HG03045 (cell line): ENCODE measurements around the gene GRIK5.

Experiments
- ATAC-seq: cut with Tn5 transposase; IDR thresholded peaks from one replicate; pipeline ENCODE4 v1.9.1; 2021; ENCODE audit warnings: mild to moderate bottlenecking, moderate library complexity; ENCODE audit not compliant: unreplicated experiment

Gene GRIK5

GRCh38 chr19:42095142-42095813 lies 25.3 kb upstream of the GRIK5 start:
- ATAC-seq: no peak

DNA sequence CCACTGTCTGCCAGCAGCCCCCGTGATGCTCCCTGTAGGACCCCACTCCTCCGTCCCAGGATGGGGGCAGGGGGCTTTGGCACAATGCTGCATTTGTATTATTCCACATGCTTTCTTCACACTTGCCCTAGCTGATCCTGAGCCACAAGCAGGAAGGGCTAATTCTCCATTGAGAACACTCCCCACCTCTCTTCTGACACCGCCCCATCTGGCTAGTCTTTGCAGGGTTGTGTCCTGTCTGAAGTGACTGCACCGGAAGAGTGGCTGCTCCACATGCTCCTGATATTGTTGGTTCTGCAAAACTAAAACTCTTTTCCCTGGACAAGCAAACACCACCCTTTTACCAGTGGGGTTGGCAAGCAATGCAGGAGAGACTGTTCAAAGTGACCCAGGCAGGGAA lies 23.9 kb upstream of the GRIK5 start:
- no peak for ATAC-seq

DNA sequence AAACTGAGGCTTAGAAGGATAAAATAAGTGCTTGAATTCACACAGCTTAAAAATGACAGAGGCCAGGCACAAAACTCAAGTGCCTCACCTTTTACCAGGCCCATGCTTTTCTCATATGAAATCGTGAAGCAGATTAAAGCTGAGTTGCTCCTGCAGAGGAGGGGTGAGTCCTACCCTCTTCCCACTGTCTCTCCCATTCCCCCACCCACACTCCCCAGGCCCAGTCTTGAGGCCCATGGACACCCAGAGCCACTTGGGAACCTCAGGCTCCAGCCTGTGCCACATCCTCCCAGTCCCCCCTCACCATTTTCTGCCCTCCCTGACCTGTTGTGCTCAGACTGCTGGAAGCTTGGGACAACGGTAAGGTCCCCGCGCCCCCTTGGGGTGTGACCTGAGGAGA lies 23.5 kb upstream of the GRIK5 start:
- no peak for ATAC-seq

GRCh38 chr19:42092350-42092749 lies 22.3 kb upstream of the GRIK5 start:
- no peak for ATAC-seq

DNA sequence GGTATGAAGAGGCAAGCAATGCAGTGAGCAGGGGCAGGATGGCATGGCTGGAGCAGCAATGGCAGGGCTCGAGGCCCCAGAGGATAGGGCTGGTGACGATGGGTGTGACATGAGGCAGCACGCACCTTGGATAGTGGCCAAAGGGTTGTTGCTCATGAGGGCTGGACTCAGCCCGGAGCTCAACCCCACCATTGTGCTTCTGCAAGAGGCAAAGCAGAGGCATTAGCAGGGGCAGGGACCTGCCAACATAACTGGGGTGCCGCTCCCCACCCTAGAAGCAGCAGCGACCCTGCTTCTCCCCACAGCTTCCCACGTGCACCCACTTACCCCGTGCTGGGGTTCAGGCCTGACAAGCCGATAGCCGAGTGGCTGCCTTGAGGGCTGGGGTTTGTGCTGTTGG lies 21.7 kb upstream of the GRIK5 start:
- ATAC-seq: no peak

GRCh38 chr19:42091300-42091699 lies 21.3 kb upstream of the GRIK5 start:
- no peak for ATAC-seq

- no peak for ATAC-seq
Observed at GRCh38 chr19:42090672-42091071, 20.7 kb upstream of the GRIK5 start.

- no peak for ATAC-seq
Observed at GRCh38 chr19:42089772-42090171, 19.8 kb upstream of the GRIK5 start.

GRCh38 chr19:42089191-42089750 lies 19.3 kb upstream of the GRIK5 start:
- ATAC-seq: no peak

- no peak for ATAC-seq
Observed at GRCh38 chr19:42088471-42089190, 18.6 kb upstream of the GRIK5 start.

GRCh38 chr19:42086770-42087550 lies 17.0 kb upstream of the GRIK5 start:
- ATAC-seq: no peak

DNA sequence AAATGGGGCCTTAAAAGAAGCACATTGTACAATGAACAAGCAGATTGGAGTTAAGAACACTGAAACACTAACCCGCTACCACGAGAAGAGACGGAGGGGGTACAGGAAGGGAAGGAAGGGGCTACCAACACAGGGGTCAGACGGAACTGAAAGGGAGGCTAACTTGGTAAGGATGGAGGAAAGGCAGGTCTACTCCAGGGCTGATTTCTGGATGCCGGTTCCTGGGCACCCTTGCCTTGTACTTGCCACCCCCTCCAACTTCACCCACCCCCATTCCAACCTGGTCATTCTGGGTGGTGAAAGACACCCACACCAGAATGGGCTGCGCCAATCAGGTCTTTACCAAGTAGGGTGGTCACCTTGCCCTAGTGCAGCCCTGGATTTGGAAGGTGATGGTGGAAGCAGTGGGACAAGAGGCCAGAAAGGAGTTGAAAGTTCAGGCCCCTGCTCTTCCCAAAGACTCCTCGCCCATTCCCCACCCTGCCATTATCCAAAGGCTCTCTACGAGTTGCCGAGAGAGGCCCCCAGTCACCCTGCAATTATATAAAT lies 16.3 kb upstream of the GRIK5 start:
- no peak for ATAC-seq

GRCh38 chr19:42083537-42083936 lies 13.5 kb upstream of the GRIK5 start:
- ATAC-seq: no peak

DNA sequence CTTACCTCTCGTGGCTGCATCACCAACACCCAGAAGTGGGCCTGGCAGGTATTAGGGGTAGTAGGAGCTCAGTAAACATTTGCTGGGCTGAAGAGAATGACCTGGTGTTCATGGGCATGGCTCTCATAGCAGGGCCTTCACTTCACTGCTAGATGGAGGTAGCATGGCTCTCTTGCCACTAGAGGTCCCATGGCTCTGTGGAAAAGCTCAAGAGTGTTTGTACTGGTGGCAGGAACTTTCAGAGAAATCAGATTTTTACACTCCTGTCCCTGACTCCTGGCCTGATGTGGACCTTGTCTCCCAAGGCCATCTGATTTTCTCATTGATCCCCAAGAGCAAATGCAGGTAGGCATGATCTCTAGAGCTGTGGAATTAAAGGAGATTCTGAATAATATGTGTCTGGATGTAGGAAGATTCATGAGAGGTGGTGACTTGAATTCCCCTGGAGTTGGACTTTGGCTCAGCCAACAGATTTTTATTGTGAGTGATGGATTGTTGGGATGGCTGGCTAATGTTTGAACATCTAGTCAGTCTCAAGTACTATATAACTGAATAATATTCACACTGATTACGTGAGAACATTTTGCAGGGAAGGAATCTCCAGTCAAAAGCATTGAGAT lies 11.7 kb upstream of the GRIK5 start:
- ATAC-seq: no peak

- no peak for ATAC-seq
Observed at GRCh38 chr19:42080764-42081375, 10.9 kb upstream of the GRIK5 start.

GRCh38 chr19:42079886-42080763 lies 10.1 kb upstream of the GRIK5 start:
- no peak for ATAC-seq

- no peak for ATAC-seq
Observed at GRCh38 chr19:42079276-42079669, 9.3 kb upstream of the GRIK5 start.

GRCh38 chr19:42078538-42079275 lies 8.7 kb upstream of the GRIK5 start:
- ATAC-seq: no peak

DNA sequence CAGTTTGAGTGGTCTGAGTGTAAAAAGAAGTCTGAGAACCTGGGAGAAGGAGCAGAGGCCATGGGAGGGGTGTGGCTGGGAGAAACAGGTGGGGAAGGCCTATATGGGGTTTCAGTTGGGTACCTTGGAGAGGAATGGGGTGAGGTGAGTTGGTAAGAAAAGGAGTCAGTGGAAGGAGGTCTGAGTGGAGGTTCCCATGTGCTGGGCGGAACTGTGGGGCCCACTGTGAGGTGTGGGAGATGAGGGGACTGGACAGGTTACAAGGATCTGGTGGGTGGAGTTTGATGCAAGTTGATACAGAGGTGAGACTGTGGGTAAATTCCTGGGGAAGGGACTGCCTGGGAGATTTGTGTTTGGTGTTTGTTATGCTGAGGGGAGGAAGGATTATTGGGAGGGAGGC lies 8.1 kb upstream of the GRIK5 start:
- ATAC-seq: no peak
